CD4-positive, alpha-beta T cell treated with Interleukin-4 for 1 hour (primary cell): ENCODE data around the gene GRK6.

Experiments used
- DNase-seq, 2 donors: peaks; one replicate each; pipeline ENCODE4 v3.0.0-alpha.2; 2020 to 2022

Gene GRK6

GRCh38 chr5:177440990-177441780 lies 14.7 kb downstream of the GRK6 start:
- DNase-seq: no peak

- no peak for DNase-seq
These were observed 15.8 kb downstream of the GRK6 start for GRCh38 chr5:177442066-177442826.

GRCh38 chr5:177443144-177443983 lies 16.9 kb downstream of the GRK6 start:
- no peak for DNase-seq

- peak; percentile 30 to 66 for DNase-seq
These were observed 17.9 kb downstream of the GRK6 start for GRCh38 chr5:177444106-177445051.

GRCh38 chr5:177445052-177445916 lies 18.8 kb downstream of the GRK6 start:
- DNase-seq: peak in 1 of 2 donors; percentile 60

- peak in 1 of 2 donors; percentile 40 for DNase-seq
These were observed 19.4 kb downstream of the GRK6 start for GRCh38 chr5:177445917-177446199.

GRCh38 chr5:177446200-177447065 lies 20.0 kb downstream of the GRK6 start, which contains the start of gene PRR7:
Gene PRR7 (plus strand): TSS chr5:177446814. CDS start chr5:177455068, 8,254 bp downstream.
- peak; percentile 77 for DNase-seq

- peak; percentile 85 to 87 for DNase-seq
These were observed 20.7 kb downstream of the GRK6 start for GRCh38 chr5:177447066-177447610.

- peak in 1 of 2 donors; percentile 48 for DNase-seq
These were observed 21.3 kb downstream of the GRK6 start for GRCh38 chr5:177447611-177448243.

GRCh38 chr5:177448244-177448950 lies 21.9 kb downstream of the GRK6 start:
- no peak for DNase-seq

- DNase-seq: no peak
These were observed 22.9 kb downstream of the GRK6 start for GRCh38 chr5:177449140-177450061.

- DNase-seq: no peak
These were observed 24.4 kb downstream of the GRK6 start for GRCh38 chr5:177450667-177451424.

GRCh38 chr5:177452688-177453638 lies 26.5 kb downstream of the GRK6 start:
- DNase-seq: no peak

- DNase-seq: peak in 1 of 2 donors; percentile 66
These were observed 27.4 kb downstream of the GRK6 start for GRCh38 chr5:177453852-177454396.
